MCF 10A (cell line): Measurements from ENCODE around the gene RBSN. TPM values are rescaled to one million over a fixed set of nuclear protein-coding genes. Genes with fewer than 3 reads are reported as not detected.

ENCODE experiments used
- BruUV-seq: library from RNA; stranded (reverse); fragments of 400-500 nt; replicated peaks from 2 replicates; lab custom pipeline; 2021; lab: Mats Ljungman, UMichigan
- CTCF ChIA-PET: fragments of 300-600 bp; sonication (Branson Sonifier 250); formaldehyde crosslinking; extraction: SDS; loops from one replicate; lab custom pipeline; 2021; ENCODE audit warnings: antibody characterized with exemption, inconsistent platforms; lab: Yijun Ruan, JAX
- POLR2A ChIA-PET: fragments of 300-600, 350-650 bp; sonication (Branson Sonifier 250); formaldehyde crosslinking; extraction: SDS; loops from one replicate; lab custom pipeline; 2020; ENCODE audit warnings: antibody characterized with exemption, inconsistent platforms; lab: Yijun Ruan, JAX
- DNase-seq: peaks from one replicate; pipeline ENCODE4 v3.0.0-alpha.2; 2018; ENCODE audit not compliant: unreplicated experiment
- H3K27ac Mint-ChIP-seq: one replicate; pipeline ENCODE4 v1.8.0; 2022; ENCODE audit warnings: mild to moderate bottlenecking, low read depth, mixed read lengths; ENCODE audit not compliant: unreplicated experiment
- H3K27me3 Mint-ChIP-seq: one replicate; pipeline ENCODE4 v1.8.0; 2022; ENCODE audit warnings: mixed read lengths; ENCODE audit not compliant: insufficient read depth, unreplicated experiment
- H3K36me3 Mint-ChIP-seq: one replicate; pipeline ENCODE4 v1.8.0; 2022; ENCODE audit warnings: mild to moderate bottlenecking, moderate library complexity, mixed read lengths; ENCODE audit not compliant: insufficient read depth, unreplicated experiment
- H3K4me1 Mint-ChIP-seq: one replicate; pipeline ENCODE4 v1.8.0; 2022; ENCODE audit warnings: mixed read lengths; ENCODE audit not compliant: insufficient read depth, unreplicated experiment
- H3K4me3 Mint-ChIP-seq: one replicate; pipeline ENCODE4 v1.8.0; 2022; ENCODE audit warnings: mild to moderate bottlenecking, moderate library complexity, mixed read lengths; ENCODE audit not compliant: unreplicated experiment
- H3K9me3 Mint-ChIP-seq: one replicate; pipeline ENCODE4 v1.8.0; 2022; ENCODE audit warnings: mixed read lengths; ENCODE audit not compliant: unreplicated experiment
- CTCF ChIP-seq: fragments of 200-600 bp; IDR thresholded peaks from one replicate; pipeline ENCODE4 v1.8.0; 2022; ENCODE audit warnings: antibody characterized with exemption, mild to moderate bottlenecking; ENCODE audit not compliant: unreplicated experiment
- intact Hi-C: fragments of 100-400 bp; cut with micrococcal nuclease; formaldehyde crosslinking; loops from 2 replicates; pipeline ENCODE4 v1.14.1; 2022
- total RNA-seq: library from RNA; stranded (reverse); gene quantifications from 2 replicates; pipeline ENCODE4 v1.2.3, GENCODE V29; 2022

The RBSN gene
- total RNA-seq, 1 experiment from 2014 or later, result 39.6 TPM

GRCh38 chr3:15066467-15066866, 32.5 kb downstream of the RBSN start:
- no peaks in the 10 kb centered on the region for H3K9me3 Mint-ChIP-seq
- H3K27ac Mint-ChIP-seq, result peak overlapping the region; percentile 4
- no TSS peak for BruUV-seq
- POLR2A ChIA-PET, result interaction anchor here (1.1 to 2.9 kb wide), 3 partner anchors 14 to 942 kb away, joined by 3 to 49 read pairs (median 6); partner anchors contain the start of genes CHCHD4, RBSN and TMEM43
- no peaks in the 10 kb centered on the region for H3K27me3 Mint-ChIP-seq
- no peak for TF ChIP-seq CTCF
- DNase-seq, result no peak
- peaks cover 10% of the 10 kb centered on the region for H3K4me1 Mint-ChIP-seq
- CTCF ChIA-PET, result no interaction called here
- H3K36me3 Mint-ChIP-seq, result peaks cover 28% of the 10 kb centered on the region
- H3K4me3 Mint-ChIP-seq, result no peak overlapping the region
- intact Hi-C loops, result loop anchor here (5.0 kb wide), 1 partner anchor 139 kb away; no protein-coding TSS in a partner anchor

- peaks cover 20% of the 10 kb centered on the region for H3K36me3 Mint-ChIP-seq
- intact Hi-C loops, result loop anchor here (2.0 to 5.0 kb wide), 2 partner anchors 33 to 138 kb away; partner anchors contain the start of gene RBSN
- CTCF ChIA-PET, result interaction anchor here (0.6 to 1.7 kb wide), 2 partner anchors 86 to 139 kb away, joined by 3 to 6 read pairs; no protein-coding TSS in a partner anchor
- POLR2A ChIA-PET, result interaction anchor here (0.6 to 3.3 kb wide), 18 partner anchors 7 to 941 kb away, joined by 3 to 49 read pairs (median 6); partner anchors contain the start of genes BTD, C3orf20, CAPN7 and CCDC174
- peaks cover 10% of the 10 kb centered on the region for H3K4me1 Mint-ChIP-seq
- TF ChIP-seq CTCF, result no peak
- H3K27me3 Mint-ChIP-seq, result no peaks in the 10 kb centered on the region
- H3K4me3 Mint-ChIP-seq, result peak overlapping the region; percentile 80
- no peaks in the 10 kb centered on the region for H3K9me3 Mint-ChIP-seq
- peak overlapping the region; percentile 93 for H3K27ac Mint-ChIP-seq
- BruUV-seq, result no TSS peak
- DNase-seq, result no peak
Observed at GRCh38 chr3:15065550-15066007, 33.4 kb downstream of the RBSN start.

GRCh38 chr3:15064835-15065549, 34.0 kb downstream of the RBSN start, which contains the start of gene MRPS25:
Gene MRPS25 (minus strand): TSS chr3:15065315. CDS start chr3:15065194, 121 bp downstream.
- Mint-ChIP-seq H3K4me3 (peak within 1 kb of the TSS; percentile 80), H3K36me3 (peaks cover 16% of the 10 kb centered on the region), H3K9me3 (no peaks in the 10 kb centered on the region), H3K27ac (peak within 1 kb of the TSS; percentile 93), H3K27me3 (no peaks in the 10 kb centered on the region), H3K4me1 (peaks cover 10% of the 10 kb centered on the region)
- no peak for TF ChIP-seq CTCF
- CTCF ChIA-PET, result interaction anchor here (0.6 to 1.7 kb wide), 3 partner anchors 13 to 139 kb away, joined by 3 to 6 read pairs (median 4); no protein-coding TSS in a partner anchor
- intact Hi-C loops, result loop anchor here (2.0 to 5.0 kb wide), 2 partner anchors 34 to 138 kb away; partner anchors contain the start of gene RBSN
- TSS peak; percentile 42 for BruUV-seq
- DNase-seq, result peak; percentile 90
- POLR2A ChIA-PET, result interaction anchor here (0.6 to 3.3 kb wide), 25 partner anchors 8 to 941 kb away, joined by 3 to 49 read pairs (median 4); partner anchors contain the start of genes BTD, C3orf20, CAPN7 and CCDC174
